Esophagus muscularis mucosa (tissue), 3 donors: ENCODE results near the gene ZNFX1.

Source experiments
- CTCF ChIP-seq, 3 experiments: fragments of 200-600 bp in 2 of 3; fragments of 450-650 bp in 1 of 3; sonication (generic) in 2 of 3; IDR thresholded peaks; one replicate each; pipeline ENCODE4 v1.5.1; 2017 to 2019; ENCODE audit warnings: antibody characterized with exemption in 3 of 3, mild to moderate bottlenecking in 2 of 3, moderate library complexity in 1 of 3
- POLR2A ChIP-seq: fragments of 450-650 bp; IDR thresholded peaks from one replicate; pipeline ENCODE4 v1.6.1; 2017; ENCODE audit warnings: antibody characterized with exemption, moderate library complexity, mild to moderate bottlenecking, low read depth

- TF ChIP-seq POLR2A (no peak), CTCF (IDR thresholded peaks at IDR 0.05) (no peak)
These were observed 28.8 kb downstream of the ZNFX1 start for GRCh38 chr20:49248879-49249665.
